Upper lobe of left lung (tissue), 6 donors: ENCODE data around the gene HEATR9. TPM values are rescaled to one million over a fixed set of nuclear protein-coding genes. Genes with fewer than 3 reads are reported as not detected.
A peak's percentile ranks its signal among the peaks of the same experiment; 100 is the strongest.

Source experiments
- ATAC-seq, 2 donors: fragments of 200-7000 bp; cut with Tn5 transposase; one replicate each; pipeline ENCODE4 v1.9.1; 2022; ENCODE audit warnings: mild to moderate bottlenecking in 2 of 2, moderate library complexity in 2 of 2; ENCODE audit not compliant: low FRiP score in 2 of 2
- DNase-seq, 2 donors: peaks; one replicate each; pipeline ENCODE4 v3.0.0-alpha.2; 2019 to 2020
- H3K27ac ChIP-seq, 4 donors: fragments of 200-600 bp; sonication (generic); one replicate each; pipeline ENCODE4 v1.5.1; 2016 to 2019
- H3K27me3 ChIP-seq, 4 donors: fragments of 200-600 bp; sonication (generic); one replicate each; pipeline ENCODE4 v1.5.1; 2017 to 2019
- H3K36me3 ChIP-seq, 4 donors: fragments of 200-600 bp; sonication (generic); one replicate each; pipeline ENCODE4 v1.5.1; 2016 to 2019
- H3K4me1 ChIP-seq, 4 donors: fragments of 200-600 bp; sonication (generic); one replicate each; pipeline ENCODE4 v1.5.1; 2018 to 2019
- H3K4me3 ChIP-seq, 4 donors: fragments of 200-600 bp; sonication (generic); one replicate each; pipeline ENCODE4 v1.5.1; 2017 to 2019; ENCODE audit warnings: mild to moderate bottlenecking in 2 of 4, moderate library complexity in 1 of 4
- H3K9me3 ChIP-seq, 4 donors: fragments of 200-600 bp; sonication (generic); one replicate each; pipeline ENCODE4 v1.5.1; 2018 to 2019
- EP300 ChIP-seq, 4 donors: sonication (generic); formaldehyde crosslinking; IDR thresholded peaks; one replicate each; pipeline ENCODE4 v1.5.1; 2017; ENCODE audit warnings: antibody characterized with exemption in 4 of 4, control low read depth in 2 of 4
- POLR2A ChIP-seq, 4 donors: fragments of 450-650 bp; IDR thresholded peaks; one replicate each; pipeline ENCODE4 v1.5.1; 2016 to 2017; ENCODE audit warnings: antibody characterized with exemption in 4 of 4, mild to moderate bottlenecking in 2 of 4
- POLR2AphosphoS5 ChIP-seq, 2 donors: sonication (generic); formaldehyde crosslinking; IDR thresholded peaks; one replicate each; pipeline ENCODE4 v1.5.1; 2017; ENCODE audit warnings: antibody characterized with exemption in 2 of 2
- WGBS, 2 donors: methylation state at CpG; one replicate each; pipeline ENCODE4 v1.1.5; 2017 to 2018; 5-methylcytosine and 5-hydroxymethylcytosine counted together
- total RNA-seq, 6 donors: library from RNA; depleted of rRNA in 4 of 6; stranded (reverse); fragments of >200 nt in 4 of 6; gene quantifications; one replicate each; pipeline versions ENCODE4 v1.1.0 to v1.2.1, GENCODE V29; 2016 to 2021
- TF ChIP-seq, protein P1 (sequence below), 6 experiments: fragments of 450-650 bp in 4 of 6; fragments of 200-600 bp in 2 of 6; sonication (generic) in 2 of 6; IDR thresholded peaks; one replicate each; pipeline ENCODE4 v1.5.1; 2016 to 2019; ENCODE audit warnings: antibody characterized with exemption in 6 of 6
- donor health status: DM: no; HTN: no; CAD: no; lungs with moderate emphysema.
- donor health status: DM: no; HTN: yes; CAD: no; lungs with severe emphysema.

The HEATR9 gene
- total RNA-seq, 6 donors from 2014 or later: 0.13 to 0.30 TPM; not detected in 4

DNA sequence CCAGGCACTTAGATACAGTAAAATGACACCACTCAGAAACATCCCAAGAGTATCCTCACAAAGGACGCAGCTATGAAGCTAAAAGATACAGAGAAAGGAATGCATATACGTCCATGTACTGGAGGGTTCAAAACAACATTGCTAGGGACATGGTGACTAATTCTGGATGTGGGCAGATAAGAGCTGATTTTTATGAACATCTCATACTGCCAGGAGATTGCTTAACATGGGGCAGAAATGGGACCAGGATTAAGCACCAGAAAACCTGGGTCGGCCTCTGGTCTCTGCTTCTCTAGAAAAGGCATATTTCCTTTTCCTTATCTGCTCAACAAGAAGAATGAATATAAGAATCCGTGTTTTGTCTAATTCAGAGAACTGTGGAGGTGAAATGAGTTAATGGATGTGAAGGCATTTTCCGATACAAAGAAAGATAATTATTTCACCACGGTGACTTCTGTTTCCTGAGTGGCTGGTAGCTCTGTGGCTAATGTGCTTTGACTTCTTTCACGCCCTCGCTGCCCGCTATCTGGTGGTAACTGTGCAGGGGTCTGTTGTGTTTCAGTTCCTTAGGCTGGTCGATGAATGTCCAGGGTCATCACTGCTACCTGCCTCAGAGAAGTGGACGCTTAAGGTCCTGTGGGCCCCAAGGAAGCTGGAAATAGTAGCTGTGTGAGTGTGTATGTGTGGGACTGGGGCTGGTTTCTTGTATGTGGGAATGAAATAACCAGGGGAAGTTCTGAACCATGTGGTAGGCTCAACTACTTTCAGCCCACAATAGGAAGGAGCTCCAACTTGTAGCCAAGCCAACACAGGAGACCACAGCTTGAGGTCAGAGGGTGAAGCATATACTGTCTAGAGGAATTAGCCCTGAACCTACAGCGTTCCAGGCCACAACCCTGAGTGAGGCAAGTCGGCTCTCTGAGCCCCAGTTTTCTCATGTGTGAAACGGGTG is 27.2 kb upstream of the HEATR9 start:
- H3K27ac ChIP-seq: no peak overlapping the region
- ATAC-seq (peak; percentile 35 to 61), DNase-seq (peak in 1 of 2 donors; percentile 40)
- H3K27me3 ChIP-seq: no peaks in the 10 kb centered on the region
- no peaks in the 10 kb centered on the region for H3K36me3 ChIP-seq
- H3K4me1 ChIP-seq: peaks cover 0 to 14% (median 0%) of the 10 kb centered on the region in 4 donors
- 59 to 64% methylated on average over 13 to 14 of the region's 14 CpGs for WGBS, 2 donors
- no peaks in the 10 kb centered on the region for H3K9me3 ChIP-seq
- no peak overlapping the region for H3K4me3 ChIP-seq
- TF ChIP-seq EP300 (IDR thresholded peaks at IDR 0.05) (no peak), POLR2A (IDR thresholded peaks at IDR 0.05) (no peak), POLR2AphosphoS5 (IDR thresholded peaks at IDR 0.05) (no peak)
- TF ChIP-seq, protein P1, sequence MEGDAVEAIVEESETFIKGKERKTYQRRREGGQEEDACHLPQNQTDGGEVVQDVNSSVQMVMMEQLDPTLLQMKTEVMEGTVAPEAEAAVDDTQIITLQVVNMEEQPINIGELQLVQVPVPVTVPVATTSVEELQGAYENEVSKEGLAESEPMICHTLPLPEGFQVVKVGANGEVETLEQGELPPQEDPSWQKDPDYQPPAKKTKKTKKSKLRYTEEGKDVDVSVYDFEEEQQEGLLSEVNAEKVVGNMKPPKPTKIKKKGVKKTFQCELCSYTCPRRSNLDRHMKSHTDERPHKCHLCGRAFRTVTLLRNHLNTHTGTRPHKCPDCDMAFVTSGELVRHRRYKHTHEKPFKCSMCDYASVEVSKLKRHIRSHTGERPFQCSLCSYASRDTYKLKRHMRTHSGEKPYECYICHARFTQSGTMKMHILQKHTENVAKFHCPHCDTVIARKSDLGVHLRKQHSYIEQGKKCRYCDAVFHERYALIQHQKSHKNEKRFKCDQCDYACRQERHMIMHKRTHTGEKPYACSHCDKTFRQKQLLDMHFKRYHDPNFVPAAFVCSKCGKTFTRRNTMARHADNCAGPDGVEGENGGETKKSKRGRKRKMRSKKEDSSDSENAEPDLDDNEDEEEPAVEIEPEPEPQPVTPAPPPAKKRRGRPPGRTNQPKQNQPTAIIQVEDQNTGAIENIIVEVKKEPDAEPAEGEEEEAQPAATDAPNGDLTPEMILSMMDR (IDR thresholded peaks at IDR 0.05): no peak

GRCh38 chr17:35894206-35894605 is 25.5 kb upstream of the HEATR9 start:
- Histone ChIP-seq H3K4me3 (no peak overlapping the region), H3K9me3 (no peaks in the 10 kb centered on the region), H3K27me3 (no peaks in the 10 kb centered on the region), H3K4me1 (peaks cover 0 to 22% (median 5%) of the 10 kb centered on the region in 4 donors), H3K36me3 (no peaks in the 10 kb centered on the region), H3K27ac (no peak overlapping the region)
- no peak for DNase-seq
- WGBS, 2 donors: 95 to 100% methylated on average over 7 of the region's 7 CpGs
- no peak for ATAC-seq
- no peak for TF ChIP-seq POLR2A (IDR thresholded peaks at IDR 0.05)

- WGBS, 2 donors: 96 to 100% methylated on average over 3 to 4 of the region's 4 CpGs
- ATAC-seq (no peak), DNase-seq (no peak)
- no peak overlapping the region for H3K27ac ChIP-seq
- TF ChIP-seq POLR2A (IDR thresholded peaks at IDR 0.05) (no peak), POLR2AphosphoS5 (IDR thresholded peaks at IDR 0.05) (no peak), EP300 (IDR thresholded peaks at IDR 0.05) (no peak)
- TF ChIP-seq, protein P1 (IDR thresholded peaks at IDR 0.05): no peak
- no peaks in the 10 kb centered on the region for H3K27me3 ChIP-seq
- no peaks in the 10 kb centered on the region for H3K36me3 ChIP-seq
- H3K4me3 ChIP-seq: no peak overlapping the region
- H3K4me1 ChIP-seq: peaks cover 0 to 17% (median 5%) of the 10 kb centered on the region in 4 donors
- no peaks in the 10 kb centered on the region for H3K9me3 ChIP-seq
Measured at GRCh38 chr17:35893751-35894150, 25.1 kb upstream of the HEATR9 start.

- Histone ChIP-seq H3K4me1 (peaks cover 0 to 12% (median 5%) of the 10 kb centered on the region in 4 donors), H3K4me3 (no peak overlapping the region), H3K27ac (peak overlapping the region in 1 of 4 donors; percentile 36), H3K27me3 (no peaks in the 10 kb centered on the region), H3K9me3 (no peaks in the 10 kb centered on the region), H3K36me3 (no peaks in the 10 kb centered on the region)
- DNase-seq (no peak), ATAC-seq (no peak)
- TF ChIP-seq, protein P1 (IDR thresholded peaks at IDR 0.05): no peak
- TF ChIP-seq POLR2A (IDR thresholded peaks at IDR 0.05) (no peak), EP300 (IDR thresholded peaks at IDR 0.05) (no peak), POLR2AphosphoS5 (IDR thresholded peaks at IDR 0.05) (no peak)
- WGBS, 2 donors: 47 to 58% methylated on average over 6 of the region's 6 CpGs
Measured at GRCh38 chr17:35892091-35893035, 23.7 kb upstream of the HEATR9 start.

- 80 to 87% methylated on average over 4 of the region's 4 CpGs for WGBS, 2 donors
- no peak for DNase-seq
- no peak for ATAC-seq
- TF ChIP-seq POLR2AphosphoS5 (IDR thresholded peaks at IDR 0.05): no peak
- no peak for TF ChIP-seq POLR2A (IDR thresholded peaks at IDR 0.05)
- TF ChIP-seq EP300 (IDR thresholded peaks at IDR 0.05): no peak
- TF ChIP-seq, protein P1 (IDR thresholded peaks at IDR 0.05): no peak
- Histone ChIP-seq H3K36me3 (no peaks in the 10 kb centered on the region), H3K4me1 (peaks cover 0 to 12% (median 5%) of the 10 kb centered on the region in 4 donors), H3K4me3 (no peak overlapping the region), H3K27ac (peak overlapping the region in 2 of 4 donors; percentile 9 to 13), H3K9me3 (no peaks in the 10 kb centered on the region), H3K27me3 (no peaks in the 10 kb centered on the region)
Measured at GRCh38 chr17:35891269-35891668, 22.6 kb upstream of the HEATR9 start.
